Activated effector memory CD4-positive, alpha-beta T cell treated with Interleukin-2 at 50 U/mL for 16 hours (primary cell): ENCODE results near the gene ELAC2.
"Not testable (repeated sequence)": the region's sequence is repeated elsewhere in the genome, so short reads cannot be mapped to it uniquely, and the experiment has no call there.

Source experiments
- DNase-seq: peaks from one replicate; pipeline ENCODE4 v3.0.0-alpha.2; 2020

The ELAC2 gene

GRCh38 chr17:12985431-12986293, 32.2 kb downstream of the ELAC2 start:
- no peak for DNase-seq

DNA sequence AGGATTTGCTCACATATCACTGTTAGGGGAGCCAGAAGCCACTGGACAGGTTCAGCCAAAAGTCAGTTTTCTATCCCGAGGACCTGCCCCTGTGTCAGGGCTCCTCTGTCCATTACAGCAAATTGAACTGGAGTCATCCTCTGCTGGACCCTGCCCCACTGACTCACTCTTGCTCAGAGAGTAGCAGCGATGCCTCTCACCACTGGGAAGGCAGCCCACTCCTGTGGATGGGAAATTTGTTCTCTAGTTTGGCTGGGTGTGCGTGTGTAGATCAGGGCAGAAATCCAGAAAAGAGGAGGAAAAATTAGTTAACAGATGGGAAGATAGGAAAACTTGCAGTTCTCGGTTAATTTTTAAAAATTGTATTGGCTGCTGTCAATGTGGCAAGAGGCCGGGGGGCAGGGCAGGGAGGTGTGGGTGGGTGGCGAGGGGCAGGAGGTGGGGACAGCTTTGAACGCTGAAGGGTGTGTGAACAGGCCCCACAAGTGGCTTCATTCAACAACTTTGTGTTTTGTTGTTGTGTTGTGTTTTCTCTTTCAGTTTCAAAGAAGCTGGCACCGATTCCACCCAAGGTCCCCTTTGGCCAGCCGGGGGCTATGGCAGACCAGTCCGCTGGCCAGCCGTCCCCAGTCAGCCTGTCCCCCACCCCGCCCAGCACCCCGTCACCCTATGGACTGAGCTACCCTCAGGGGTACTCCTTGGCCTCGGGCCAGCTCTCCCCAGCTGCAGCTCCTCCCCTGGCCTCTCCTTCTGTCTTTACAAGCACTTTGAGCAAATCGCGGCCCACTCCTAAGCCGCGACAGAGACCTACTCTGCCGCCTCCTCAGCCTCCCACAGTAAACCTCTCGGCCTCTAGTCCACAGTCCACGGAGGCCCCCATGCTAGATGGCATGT, 33.6 kb downstream of the ELAC2 start:
- DNase-seq = no peak

- DNase-seq = no peak
Observed at GRCh38 chr17:12982224-12982623, 35.6 kb downstream of the ELAC2 start.

DNA sequence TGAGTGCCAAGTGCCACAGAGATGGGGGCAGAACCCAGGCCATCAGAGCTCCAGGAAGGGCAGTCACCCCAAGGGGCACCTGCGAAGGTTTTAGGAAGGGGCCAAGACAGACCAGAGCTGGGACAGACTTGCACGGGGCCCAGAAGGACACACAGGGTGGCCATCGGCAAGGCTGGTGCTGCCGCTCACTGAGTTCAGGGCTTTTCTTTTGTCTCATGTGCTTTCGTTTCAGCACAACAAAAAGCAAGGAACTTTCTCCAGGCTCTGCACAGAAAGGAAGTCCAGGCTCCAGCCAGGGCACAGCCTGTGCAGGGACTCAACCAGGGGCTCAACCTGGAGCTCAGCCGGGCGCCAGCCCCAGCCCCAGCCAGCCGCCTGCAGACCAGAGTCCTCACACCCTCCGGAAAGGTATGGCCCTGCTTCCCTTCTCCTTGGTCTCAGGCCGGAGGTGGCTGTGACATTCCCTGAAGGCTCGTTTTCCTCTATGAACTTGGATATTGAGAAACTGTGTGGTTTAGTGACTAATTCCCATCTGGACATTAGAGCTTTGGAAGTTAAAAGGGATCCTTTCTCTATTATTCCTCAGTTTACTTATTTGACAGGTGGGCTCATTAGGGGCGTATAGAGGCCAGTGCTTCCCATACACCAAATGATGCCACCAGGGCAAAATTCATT, 37.9 kb downstream of the ELAC2 start:
- DNase-seq = no peak

GRCh38 chr17:12979246-12979645, 38.6 kb downstream of the ELAC2 start:
- DNase-seq = no peak

GRCh38 chr17:12978787-12979186, 39.0 kb downstream of the ELAC2 start:
- not testable (repeated sequence) for DNase-seq

- DNase-seq = no peak
Observed at GRCh38 chr17:12977008-12977751, 40.6 kb downstream of the ELAC2 start.

- no peak for DNase-seq
Observed at GRCh38 chr17:12974005-12974531, 43.8 kb downstream of the ELAC2 start.

DNA sequence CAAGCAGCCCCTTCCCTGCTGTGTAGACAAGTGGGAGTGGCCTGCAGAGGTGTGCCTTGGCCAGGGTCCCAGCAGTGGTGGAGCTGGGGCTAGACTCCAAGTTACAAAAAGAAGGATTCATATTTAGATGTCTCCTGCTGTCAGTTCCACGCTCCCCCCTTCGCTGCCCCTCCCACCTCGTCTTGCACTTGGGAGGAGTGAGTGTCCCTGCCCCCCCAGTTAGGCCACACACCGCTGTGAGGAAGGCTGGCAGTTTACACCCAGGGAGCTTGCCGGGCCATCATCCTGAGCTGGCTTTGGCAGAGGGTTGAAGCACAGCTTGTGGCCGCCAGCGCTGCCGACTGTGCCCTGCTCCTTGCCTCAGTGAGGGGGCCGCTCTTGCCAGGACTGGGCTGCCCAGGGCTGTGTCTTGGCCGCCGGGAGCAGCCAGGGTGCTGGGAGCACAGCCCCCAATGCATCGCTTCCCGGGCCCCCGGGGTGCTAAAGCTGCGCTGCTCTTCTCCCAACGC, 44.3 kb downstream of the ELAC2 start:
- no peak for DNase-seq

GRCh38 chr17:12967962-12968361, 49.9 kb downstream of the ELAC2 start:
- no peak for DNase-seq

DNA sequence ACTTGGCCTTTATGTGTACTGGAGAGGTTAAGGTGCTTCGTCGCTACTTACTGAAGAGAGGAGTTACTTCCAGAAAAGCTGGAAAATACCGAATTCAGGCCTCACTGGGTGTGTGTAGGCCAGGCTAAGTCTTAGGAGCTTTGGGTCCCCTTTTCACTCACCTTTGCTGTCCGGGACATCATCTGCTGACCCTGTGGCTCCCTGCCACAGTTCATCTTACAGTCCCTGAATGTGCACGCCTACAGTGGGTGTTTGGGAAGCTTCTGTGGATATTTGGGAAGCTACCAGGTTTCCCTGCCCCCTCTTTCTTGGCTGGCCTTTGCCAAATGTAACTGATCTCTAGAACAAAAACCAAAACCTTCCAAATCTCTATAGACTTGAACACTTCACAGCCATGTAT, 51.4 kb downstream of the ELAC2 start:
- no peak for DNase-seq

GRCh38 chr17:12965988-12966387, 51.8 kb downstream of the ELAC2 start:
- no peak for DNase-seq

DNA sequence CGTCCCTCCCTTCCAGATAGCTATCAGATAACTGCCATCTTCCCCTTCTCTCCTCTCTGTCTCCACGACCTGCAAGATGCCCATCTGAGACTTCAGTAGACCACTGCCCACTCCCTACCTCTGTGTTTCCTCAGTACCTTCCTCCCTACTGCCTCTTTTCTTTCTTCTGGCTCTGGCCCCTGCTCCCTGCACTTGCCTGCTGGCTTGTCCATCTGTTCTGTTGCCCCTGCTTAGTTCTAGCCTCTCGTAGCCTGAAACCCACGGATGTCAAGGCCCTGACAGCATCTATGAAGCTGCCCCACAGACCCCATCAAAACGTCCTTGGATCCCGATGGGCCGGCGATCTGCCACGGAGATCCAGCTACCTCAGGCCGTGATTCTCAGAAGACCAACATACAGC, 53.0 kb downstream of the ELAC2 start:
- DNase-seq = no peak

DNA sequence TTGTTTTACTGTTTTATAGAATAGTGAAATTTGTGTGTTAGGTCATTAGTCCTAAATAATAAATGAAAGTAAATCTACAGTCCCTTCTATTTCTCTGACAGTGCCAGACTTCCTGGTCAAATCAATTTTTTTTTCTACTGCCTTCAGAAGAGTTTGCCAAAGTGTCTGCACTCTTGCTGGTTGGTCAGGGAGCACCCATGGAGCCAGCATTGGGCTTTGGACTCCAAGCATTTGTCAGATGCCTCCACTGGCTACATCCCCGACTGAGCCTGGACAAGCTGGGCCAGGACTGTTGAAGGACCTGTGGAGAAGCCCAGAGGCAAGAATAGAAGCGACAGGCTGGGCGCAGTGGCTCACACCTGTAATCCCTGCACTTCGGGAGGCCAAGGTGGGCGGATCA, 53.7 kb downstream of the ELAC2 start:
- DNase-seq = no peak

DNA sequence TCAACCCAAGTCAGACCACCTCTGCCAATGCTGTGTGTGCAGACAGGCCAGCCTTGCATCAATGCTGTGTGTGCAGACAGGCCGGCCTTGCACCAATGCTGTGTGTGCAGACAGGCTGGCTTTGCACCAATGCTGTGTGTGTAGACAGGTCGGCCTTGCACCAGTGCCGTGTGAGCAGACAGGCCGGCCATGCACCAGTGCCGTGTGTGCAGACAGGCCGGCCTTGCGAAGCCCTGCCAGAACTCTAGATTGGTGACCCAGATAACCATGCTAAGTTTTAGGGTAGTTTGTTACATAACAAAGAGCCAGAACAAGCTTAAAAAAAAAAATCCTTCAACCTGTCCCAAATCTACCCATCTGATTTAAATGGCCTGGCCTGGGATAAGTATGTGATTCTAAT, 54.3 kb downstream of the ELAC2 start:
- DNase-seq = no peak

DNA sequence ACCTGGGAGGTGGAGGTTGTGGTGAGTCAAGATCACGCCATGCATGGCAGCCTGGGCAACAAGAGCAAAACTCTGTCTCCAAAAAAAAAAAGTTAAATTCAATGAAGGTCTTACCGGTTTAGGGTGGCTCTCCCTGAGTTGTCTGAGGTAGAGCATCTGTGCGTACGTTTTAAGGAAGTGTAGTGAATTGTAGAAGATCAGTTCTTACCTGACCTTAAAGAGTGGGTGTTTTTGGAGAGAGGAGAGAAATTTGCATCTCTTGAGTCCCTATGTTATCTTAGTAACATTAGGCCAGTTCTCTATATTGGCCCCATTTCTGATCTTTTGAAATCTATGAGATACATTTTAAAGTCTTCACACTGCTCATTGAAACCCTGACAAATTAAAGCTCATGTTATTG, 56.2 kb downstream of the ELAC2 start:
- DNase-seq = no peak

- no peak for DNase-seq
Observed at GRCh38 chr17:12959441-12959840, 58.4 kb downstream of the ELAC2 start.

DNA sequence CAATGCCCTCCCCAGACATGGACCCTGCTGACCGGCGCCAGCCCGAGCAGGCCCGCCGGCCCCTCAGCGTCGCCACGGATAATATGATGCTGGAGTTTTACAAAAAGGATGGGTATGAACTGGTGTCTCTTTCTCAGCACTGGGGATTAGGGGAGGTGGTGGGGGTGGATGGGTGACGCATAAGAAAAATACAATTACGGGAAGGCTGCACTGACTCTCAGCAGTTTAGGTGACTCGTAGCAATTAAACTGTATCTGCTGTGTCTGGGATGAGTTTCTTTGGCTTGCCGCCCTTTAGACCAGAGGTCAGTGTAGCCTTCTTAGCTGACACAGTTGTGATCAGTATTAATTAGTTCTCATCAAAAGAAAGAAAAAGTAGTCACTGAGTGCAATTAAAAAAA, 59.0 kb downstream of the ELAC2 start:
- DNase-seq = no peak

DNA sequence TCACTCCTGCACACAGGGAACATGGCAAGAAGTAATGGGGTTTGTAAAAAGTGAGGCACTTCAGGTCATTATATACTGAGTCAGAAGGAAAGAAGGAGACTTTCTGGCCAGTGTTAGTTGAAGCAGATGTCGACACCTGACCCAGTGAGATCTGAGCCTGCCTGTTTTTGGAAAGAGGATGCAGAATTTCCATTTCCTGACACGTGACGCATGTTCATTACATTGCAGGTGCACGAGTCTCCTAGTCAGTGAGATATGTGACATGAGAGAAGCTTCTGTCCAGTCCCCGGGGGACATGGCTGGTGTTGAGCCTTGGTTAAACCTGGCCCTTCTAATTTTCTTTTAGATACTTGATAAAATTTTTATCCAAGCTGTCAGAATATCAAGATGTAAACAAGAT, 62.3 kb downstream of the ELAC2 start:
- DNase-seq = no peak

DNA sequence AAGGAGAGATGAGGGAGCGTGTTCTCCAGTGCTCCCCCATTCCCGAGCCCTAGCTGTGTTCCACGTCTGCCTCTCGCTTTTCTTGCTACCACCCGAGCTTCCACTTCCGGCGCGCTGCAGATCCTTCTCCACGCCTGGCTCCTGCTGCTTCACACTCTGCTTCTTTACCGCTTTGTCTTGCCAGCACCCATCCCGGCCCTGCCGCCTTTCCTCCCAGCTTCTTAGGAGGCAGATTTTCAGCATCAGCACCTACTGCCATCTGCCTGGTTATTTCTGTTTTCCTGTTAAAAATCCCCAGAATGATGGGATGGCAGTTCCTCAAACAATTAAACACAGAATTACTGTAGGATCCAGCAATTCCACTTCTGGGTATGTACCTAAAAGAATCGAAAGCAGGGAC, 64.7 kb downstream of the ELAC2 start:
- no peak for DNase-seq

GRCh38 chr17:12952012-12952411, 65.8 kb downstream of the ELAC2 start:
- no peak for DNase-seq

DNA sequence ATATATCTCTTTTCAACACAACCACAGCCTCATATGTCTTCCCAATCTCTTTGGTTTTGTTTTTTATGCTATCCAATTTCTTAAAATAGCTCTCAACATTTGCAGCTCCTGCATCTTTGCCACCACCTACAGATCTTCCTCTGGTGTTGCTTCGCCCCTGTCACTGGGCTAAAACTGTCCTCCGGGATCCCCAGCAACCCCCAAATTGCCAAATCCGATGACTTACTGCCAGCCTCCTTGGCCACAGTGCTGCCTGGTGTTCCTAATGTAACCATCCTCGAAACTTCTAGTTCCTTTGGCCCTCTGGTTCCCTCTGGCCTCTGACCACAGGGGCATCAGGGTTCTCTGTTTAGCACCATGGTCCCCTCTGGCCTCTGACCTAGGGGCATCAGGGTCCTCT, 70.8 kb downstream of the ELAC2 start:
- no peak for DNase-seq
